Motor neuron (in vitro differentiated cells): ENCODE results near the gene CTRB1. TPM values are rescaled to one million over a fixed set of nuclear protein-coding genes. Genes with fewer than 3 reads are reported as not detected.

Source experiments
- ATAC-seq, 8 experiments: fragments of 200-7000 bp; cut with Tn5 transposase; replicated peaks in 6 of 8; 2 replicates each; pipeline ENCODE4 v1.8.0; 2021; ENCODE audit warnings: mild to moderate bottlenecking in 8 of 8, moderate library complexity in 8 of 8
- H3K27ac ChIP-seq, 2 donors: fragments of 250-450 bp; sonication (Bioruptor Pico); 2 replicates each; pipeline ENCODE4 v1.9.0; 2021; ENCODE audit warnings: antibody characterized with exemption in 2 of 2, mild to moderate bottlenecking in 2 of 2, moderate library complexity in 1 of 2
- H3K4me1 ChIP-seq, 2 donors: fragments of 250-450 bp; sonication (Bioruptor Pico); replicated peaks in 1 of 2; 2 replicates each; pipeline ENCODE4 v1.6.1; 2021; ENCODE audit warnings: antibody characterized with exemption in 2 of 2, mild to moderate bottlenecking in 2 of 2, moderate library complexity in 1 of 2
- H3K4me3 ChIP-seq, 5 donors: fragments of 250-450 bp; sonication (Bioruptor Pico); 2 replicates each; pipeline ENCODE4 v1.9.0; 2021; ENCODE audit warnings: antibody characterized with exemption in 5 of 5, mild to moderate bottlenecking in 5 of 5, moderate library complexity in 4 of 5
- WGBS, 10 experiments: fragments of 450-650 bp; shearing (Covaris generic); methylation state at CpG; one replicate each; pipeline ENCODE4 v1.0.0; 2022; 5-methylcytosine and 5-hydroxymethylcytosine counted together
- in situ Hi-C, 9 experiments: fragments of 400-800 bp; cut with MboI; loops; one replicate each; pipeline ENCODE4 v1.15.0; 2021; ENCODE audit warnings: low sequenced_read_pairs in 9 of 9, low pct_unique_long_range_greater_than_20kb in 2 of 9; ENCODE audit not compliant: unreplicated experiment in 9 of 9
- total RNA-seq, 8 experiments: library from RNA; unstranded; fragments of 300-600 nt; gene quantifications; 2 replicates each; pipeline versions ENCODE4 v1.2.3 to v1.2.4, GENCODE V29; 2022

The CTRB1 gene
- total RNA-seq, result 1 to 10 TPM in 2 of 8 experiments, under 1 TPM in 6; 0.11 to 1.5 (median 0.41) TPM

- H3K27ac ChIP-seq, result no peak within 1 kb of the TSS
- in situ Hi-C loops, result loop anchor here in 7 of 9 experiments (10.0 to 25.0 kb wide), 4 partner anchors 169 to 1944 kb away; no protein-coding TSS in a partner anchor
- no peak within 1 kb of the TSS for H3K4me3 ChIP-seq
- 60 to 100% (median 92%) methylated on average over 1 to 6 of the region's 19 CpGs; no CpG with 5 or more reads in 4 of the 10 experiments for WGBS, 10 experiments
- no peaks in the 10 kb centered on the region for H3K4me1 ChIP-seq
- ATAC-seq, result peak in 1 of 8 experiments; percentile 36
These were observed at the start of gene CTRB1 for GRCh38 chr16:75218256-75219076. Gene CTRB1, plus strand, starts transcription at chr16:75218988. Its CDS starts 20 bp downstream, at chr16:75219008.

DNA sequence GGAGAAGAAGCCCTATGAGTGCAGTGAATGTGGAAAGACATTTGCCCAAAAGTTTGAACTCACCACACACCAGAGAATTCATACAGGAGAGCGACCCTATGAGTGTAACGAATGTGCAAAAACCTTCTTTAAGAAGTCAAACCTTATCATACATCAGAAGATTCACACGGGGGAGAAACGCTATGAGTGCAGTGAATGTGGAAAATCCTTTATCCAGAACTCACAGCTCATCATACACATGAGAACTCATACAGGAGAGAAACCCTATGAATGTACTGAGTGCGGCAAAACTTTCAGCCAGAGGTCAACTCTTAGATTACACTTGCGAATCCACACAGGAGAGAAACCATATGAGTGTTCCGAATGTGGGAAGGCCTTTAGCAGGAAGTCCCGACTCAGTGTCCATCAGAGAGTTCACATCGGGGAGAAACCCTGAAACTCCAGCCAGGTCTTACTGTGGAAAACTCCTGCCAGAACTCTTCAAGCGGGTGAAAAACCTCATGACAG is 48.8 kb upstream of the CTRB1 start:
- WGBS, 10 experiments, result 66 to 100% (median 98%) methylated on average over 3 to 8 of the region's 10 CpGs; no CpG with 5 or more reads in 1 of the 10 experiments
- H3K4me1 ChIP-seq, result no peaks in the 10 kb centered on the region
- in situ Hi-C loops, result no loop called here
- H3K27ac ChIP-seq, result no peak overlapping the region
- ATAC-seq, result no peak
- no peak overlapping the region for H3K4me3 ChIP-seq

- Histone ChIP-seq H3K4me3 (no peak overlapping the region), H3K4me1 (no peaks in the 10 kb centered on the region), H3K27ac (no peak overlapping the region)
- WGBS, 10 experiments, result 60 to 100% (median 100%) methylated on average over 1 to 4 of the region's 4 CpGs; no CpG with 5 or more reads in 1 of the 10 experiments
- in situ Hi-C loops, result no loop called here
- ATAC-seq, result no peak
These were observed 46.2 kb upstream of the CTRB1 start for GRCh38 chr16:75172578-75172977.

DNA sequence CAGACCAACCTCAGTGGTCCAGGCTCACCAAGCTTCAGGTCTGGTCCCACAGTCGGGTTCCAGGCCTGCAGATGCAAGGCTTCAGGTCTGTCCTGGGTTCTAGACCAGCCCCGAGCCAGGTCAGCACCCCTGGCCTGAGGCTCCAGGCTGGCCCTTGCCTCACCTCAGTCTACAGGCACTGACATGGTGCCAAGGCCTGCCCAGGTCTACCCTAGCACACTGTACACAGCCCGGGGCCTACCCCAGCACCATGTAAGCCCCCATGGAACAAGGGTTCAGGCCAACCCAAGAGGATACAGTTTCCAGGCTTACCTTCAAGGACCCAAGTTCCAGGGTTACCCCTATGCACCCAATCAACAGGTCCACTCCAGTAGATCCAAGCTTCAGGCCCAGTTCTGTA is 43.7 kb upstream of the CTRB1 start:
- Histone ChIP-seq H3K4me1 (no peaks in the 10 kb centered on the region), H3K27ac (no peak overlapping the region), H3K4me3 (no peak overlapping the region)
- ATAC-seq, result no peak
- 80% methylated on average over 2 of the region's 3 CpGs; no CpG with 5 or more reads in 9 of the 10 experiments for WGBS, 10 experiments
- in situ Hi-C loops, result loop anchor here in 1 of 9 experiments (25.0 kb wide), 1 partner anchor 1987 kb away; no protein-coding TSS in a partner anchor

GRCh38 chr16:75176926-75177325 is 41.9 kb upstream of the CTRB1 start:
- H3K27ac ChIP-seq, result no peak overlapping the region
- no peak overlapping the region for H3K4me3 ChIP-seq
- no peaks in the 10 kb centered on the region for H3K4me1 ChIP-seq
- WGBS, 10 experiments, result 17 to 100% (median 94%) methylated on average over 1 to 2 of the region's 2 CpGs; no CpG with 5 or more reads in 5 of the 10 experiments
- no peak for ATAC-seq
- in situ Hi-C loops, result loop anchor here in 1 of 9 experiments (25.0 kb wide), 1 partner anchor 1985 kb away; no protein-coding TSS in a partner anchor

DNA sequence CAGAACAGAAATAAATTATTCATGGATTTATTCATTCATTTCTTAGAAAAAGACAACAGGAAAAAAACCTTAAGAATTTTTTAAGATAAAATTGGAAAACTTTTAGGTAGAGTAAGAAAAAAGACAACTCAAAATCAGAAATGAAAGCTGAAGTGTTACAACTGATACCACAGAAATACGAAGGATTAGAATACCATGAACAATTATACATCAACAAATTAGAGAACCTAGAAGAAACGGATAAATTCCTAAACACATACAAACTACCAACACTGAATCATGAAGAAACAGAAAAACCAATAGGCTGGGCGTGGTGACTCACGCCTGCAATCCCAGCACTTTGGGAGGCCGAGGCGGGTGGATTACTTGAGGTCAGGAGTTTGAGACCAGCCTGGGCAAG is 39.6 kb upstream of the CTRB1 start:
- H3K27ac ChIP-seq, result no peak overlapping the region
- WGBS, 10 experiments, result 51 to 100% (median 88%) methylated on average over 1 to 6 of the region's 6 CpGs
- ATAC-seq, result no peak
- in situ Hi-C loops, result loop anchor here in 1 of 9 experiments (25.0 kb wide), 1 partner anchor 1983 kb away; no protein-coding TSS in a partner anchor
- H3K4me3 ChIP-seq, result no peak overlapping the region
- H3K4me1 ChIP-seq, result no peaks in the 10 kb centered on the region

- Histone ChIP-seq H3K4me3 (no peak overlapping the region), H3K4me1 (no peaks in the 10 kb centered on the region), H3K27ac (no peak overlapping the region)
- ATAC-seq, result no peak
- in situ Hi-C loops, result loop anchor here in 1 of 9 experiments (25.0 kb wide), 1 partner anchor 1981 kb away; no protein-coding TSS in a partner anchor
- WGBS, 10 experiments, result 0 to 71% (median 32%) methylated on average over 1 to 3 of the region's 3 CpGs
These were observed 37.2 kb upstream of the CTRB1 start for GRCh38 chr16:75181630-75182029.

GRCh38 chr16:75188832-75189477 is 29.8 kb upstream of the CTRB1 start:
- WGBS, 10 experiments, result 68 to 91% (median 82%) methylated on average over 1 to 10 of the region's 14 CpGs; no CpG with 5 or more reads in 4 of the 10 experiments

GRCh38 chr16:75189638-75190245 is 29.0 kb upstream of the CTRB1 start:
- in situ Hi-C loops, result loop anchor here in 1 of 9 experiments (25.0 kb wide), 1 partner anchor 1973 kb away; no protein-coding TSS in a partner anchor
- H3K4me1 ChIP-seq, result no peaks in the 10 kb centered on the region
- no peak overlapping the region for H3K4me3 ChIP-seq
- peak in 1 of 8 experiments; percentile 18 for ATAC-seq
- H3K27ac ChIP-seq, result no peak overlapping the region
- WGBS, 10 experiments, result 56 to 83% (median 60%) methylated on average over 3 to 6 of the region's 8 CpGs; no CpG with 5 or more reads in 7 of the 10 experiments

More at GRCh38 chr16:75188832-75189477, 29.8 kb upstream of the CTRB1 start:
- H3K27ac ChIP-seq, result no peak overlapping the region
- in situ Hi-C loops, result loop anchor here in 1 of 9 experiments (25.0 kb wide), 1 partner anchor 1973 kb away; no protein-coding TSS in a partner anchor
- no peaks in the 10 kb centered on the region for H3K4me1 ChIP-seq
- no peak overlapping the region for H3K4me3 ChIP-seq
- no peak for ATAC-seq

DNA sequence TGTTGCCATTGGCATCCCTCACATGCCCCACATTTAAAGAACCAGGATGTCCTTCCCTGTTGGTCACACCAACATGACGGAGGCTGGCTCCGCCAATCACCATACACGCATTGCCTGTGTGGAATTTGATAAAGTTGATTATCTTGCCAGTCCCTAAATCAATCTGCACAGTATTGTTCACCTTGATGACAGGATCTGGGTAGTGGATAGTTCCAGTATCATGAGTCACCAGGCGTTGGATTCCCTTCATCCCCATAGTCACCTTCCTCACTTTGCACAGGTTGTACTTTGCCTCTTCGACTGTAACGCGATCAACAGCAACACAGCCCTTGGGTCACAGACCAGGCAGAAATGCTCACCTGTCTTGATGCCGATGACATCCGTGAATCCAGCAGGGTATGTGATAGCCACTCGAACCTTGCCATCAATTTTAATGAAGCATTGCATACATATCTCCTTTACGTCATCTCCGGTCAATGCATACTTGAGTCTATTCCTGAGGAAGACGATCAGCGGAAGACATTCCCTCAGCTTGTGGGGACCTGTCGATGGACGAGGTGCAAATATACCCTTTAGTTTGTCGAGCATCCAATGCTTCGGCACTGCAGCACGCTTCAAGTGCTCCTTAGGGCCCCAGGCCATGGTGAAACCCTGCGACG is 26.1 kb upstream of the CTRB1 start:
- Histone ChIP-seq H3K4me3 (no peak overlapping the region), H3K27ac (no peak overlapping the region), H3K4me1 (no peaks in the 10 kb centered on the region)
- no peak for ATAC-seq
- in situ Hi-C loops, result loop anchor here in 1 of 9 experiments (25.0 kb wide), 1 partner anchor 1970 kb away; no protein-coding TSS in a partner anchor
- 86 to 100% (median 92%) methylated on average over 1 to 20 of the region's 21 CpGs; no CpG with 5 or more reads in 2 of the 10 experiments for WGBS, 10 experiments

DNA sequence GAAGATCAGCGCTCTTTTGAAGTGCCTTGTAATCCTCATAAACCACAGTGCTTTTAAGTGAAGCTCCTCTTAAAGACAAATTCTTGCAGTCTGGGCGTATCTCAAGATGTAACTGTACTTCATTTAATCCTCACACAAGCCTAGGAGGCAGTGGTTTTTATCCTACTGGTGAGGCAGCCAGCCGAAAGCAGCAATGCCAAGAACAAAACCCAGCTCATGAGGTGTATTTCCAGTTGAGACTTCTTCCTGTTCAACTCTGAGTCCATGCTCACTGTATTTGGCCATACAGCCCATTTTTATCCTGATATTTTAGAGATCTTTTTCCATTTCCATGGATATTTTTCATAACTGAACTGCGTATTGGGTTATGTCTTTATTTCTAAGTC is 25.5 kb upstream of the CTRB1 start:
- Histone ChIP-seq H3K27ac (no peak overlapping the region), H3K4me1 (no peaks in the 10 kb centered on the region), H3K4me3 (no peak overlapping the region)
- no peak for ATAC-seq
- WGBS, 10 experiments, result 60 to 100% (median 85%) methylated on average over 1 to 4 of the region's 4 CpGs; no CpG with 5 or more reads in 2 of the 10 experiments
- in situ Hi-C loops, result loop anchor here in 1 of 9 experiments (25.0 kb wide), 1 partner anchor 1969 kb away; no protein-coding TSS in a partner anchor
